ENCODE measurements around the gene TSPEAR.
A peak's percentile ranks its signal among the peaks of the same experiment; 100 is the strongest.

The TSPEAR gene

DNA sequence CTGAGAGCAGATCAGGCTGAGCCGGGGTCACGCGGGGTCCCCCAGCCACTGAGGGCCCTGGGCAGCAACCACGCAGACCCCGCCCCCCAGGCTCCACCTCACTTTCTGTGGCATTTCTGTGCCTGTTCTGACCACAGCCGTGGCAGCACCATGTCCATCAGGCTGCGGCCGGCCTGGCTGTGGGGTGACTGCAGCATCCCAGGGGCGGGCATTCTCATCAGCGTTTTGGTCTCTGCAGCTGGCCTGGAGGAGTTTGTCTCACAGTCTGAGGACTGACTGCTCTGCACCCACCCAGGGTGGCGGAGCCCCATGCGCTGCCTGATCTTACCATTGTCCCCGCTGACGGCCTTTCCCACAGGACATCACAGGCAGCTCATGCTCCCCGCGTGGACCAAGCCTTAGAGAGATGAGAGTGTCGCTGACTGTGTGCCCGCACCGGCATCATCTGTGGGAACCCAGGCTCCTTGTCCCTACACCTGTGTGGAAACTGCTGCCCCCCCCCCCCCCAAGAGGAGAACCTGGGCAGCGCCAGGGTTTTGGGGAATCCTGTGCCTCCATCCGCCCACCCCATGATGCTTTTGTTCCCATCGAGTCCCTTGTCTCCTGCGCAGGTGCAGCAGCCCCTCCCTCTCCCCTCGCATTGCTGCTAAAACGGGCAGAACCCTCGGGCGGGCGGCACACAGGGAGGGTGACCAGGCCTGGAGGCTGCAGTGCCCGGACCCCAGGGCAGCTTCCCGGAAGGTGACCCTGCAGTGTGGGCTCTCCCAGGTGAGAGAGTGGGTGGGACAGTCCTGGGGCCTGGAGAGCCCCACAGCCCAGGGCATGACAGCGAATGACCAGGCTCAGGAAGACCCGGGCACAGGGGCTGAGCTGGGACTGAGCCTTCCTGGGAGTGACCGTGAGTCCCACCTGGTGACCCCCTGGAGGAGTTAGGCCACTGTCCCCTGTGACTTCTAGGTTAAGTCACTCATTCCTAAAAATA lies 173.2 kb downstream of the TSPEAR start:
- no peak for DNase-seq

- DNase-seq = no peak
Measured at GRCh38 chr21:44535963-44536362, 175.4 kb downstream of the TSPEAR start.

DNA sequence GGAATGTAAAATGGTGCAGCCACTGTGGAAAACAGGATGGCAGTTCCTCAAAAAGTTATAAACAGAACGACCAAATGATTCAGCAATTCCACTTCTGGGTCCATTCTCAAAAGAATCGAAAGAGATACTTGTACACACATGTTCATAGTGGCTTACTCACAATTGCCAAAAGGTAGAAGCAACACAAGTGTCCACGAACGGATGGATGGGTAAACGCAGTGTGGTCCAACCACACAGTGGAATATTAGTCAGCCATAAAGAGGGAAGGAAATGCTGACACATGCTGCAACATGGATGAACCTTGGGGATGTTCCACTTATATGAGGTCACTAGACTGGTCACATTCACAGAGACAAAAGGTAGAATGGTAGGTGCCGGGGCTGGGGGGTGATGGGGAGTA lies 176.7 kb downstream of the TSPEAR start:
- DNase-seq = no peak

DNA sequence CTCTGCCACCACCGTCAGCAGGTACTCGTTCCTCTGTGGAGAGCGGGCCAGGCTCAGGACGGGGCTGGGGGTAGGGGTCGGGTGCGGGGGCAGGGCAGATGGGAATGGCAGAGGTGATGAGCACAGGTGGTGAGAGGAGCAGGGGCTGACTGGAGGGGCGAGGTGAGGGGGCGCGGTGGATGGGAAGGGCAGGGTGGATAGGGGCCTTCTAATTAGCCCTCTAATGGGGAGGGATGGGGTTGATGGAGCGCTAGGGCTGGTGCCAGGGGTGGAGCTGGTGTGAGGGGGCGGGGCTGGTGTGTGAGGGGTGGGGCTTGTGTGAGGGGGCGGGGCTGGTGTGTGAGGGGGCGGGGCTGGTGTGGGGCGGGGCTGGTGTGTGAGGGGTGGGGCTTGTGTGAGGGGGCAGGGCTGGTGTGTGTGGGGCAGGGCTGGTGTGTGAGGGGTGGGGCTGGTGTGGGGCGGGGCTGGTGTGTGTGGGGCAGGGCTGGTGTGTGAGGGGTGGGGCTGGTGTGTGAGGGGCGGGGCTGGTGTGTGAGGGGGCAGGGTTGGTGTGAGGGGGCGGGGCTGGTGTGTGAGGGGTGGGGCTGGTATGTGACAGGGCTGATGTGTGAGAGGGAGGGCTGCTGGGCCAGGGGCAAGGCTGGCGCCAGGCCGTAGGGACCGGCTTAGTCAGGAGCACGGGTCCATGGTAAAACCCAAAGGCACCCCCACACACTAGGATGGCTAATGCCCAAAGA lies 177.3 kb downstream of the TSPEAR start:
- DNase-seq = no peak

DNA sequence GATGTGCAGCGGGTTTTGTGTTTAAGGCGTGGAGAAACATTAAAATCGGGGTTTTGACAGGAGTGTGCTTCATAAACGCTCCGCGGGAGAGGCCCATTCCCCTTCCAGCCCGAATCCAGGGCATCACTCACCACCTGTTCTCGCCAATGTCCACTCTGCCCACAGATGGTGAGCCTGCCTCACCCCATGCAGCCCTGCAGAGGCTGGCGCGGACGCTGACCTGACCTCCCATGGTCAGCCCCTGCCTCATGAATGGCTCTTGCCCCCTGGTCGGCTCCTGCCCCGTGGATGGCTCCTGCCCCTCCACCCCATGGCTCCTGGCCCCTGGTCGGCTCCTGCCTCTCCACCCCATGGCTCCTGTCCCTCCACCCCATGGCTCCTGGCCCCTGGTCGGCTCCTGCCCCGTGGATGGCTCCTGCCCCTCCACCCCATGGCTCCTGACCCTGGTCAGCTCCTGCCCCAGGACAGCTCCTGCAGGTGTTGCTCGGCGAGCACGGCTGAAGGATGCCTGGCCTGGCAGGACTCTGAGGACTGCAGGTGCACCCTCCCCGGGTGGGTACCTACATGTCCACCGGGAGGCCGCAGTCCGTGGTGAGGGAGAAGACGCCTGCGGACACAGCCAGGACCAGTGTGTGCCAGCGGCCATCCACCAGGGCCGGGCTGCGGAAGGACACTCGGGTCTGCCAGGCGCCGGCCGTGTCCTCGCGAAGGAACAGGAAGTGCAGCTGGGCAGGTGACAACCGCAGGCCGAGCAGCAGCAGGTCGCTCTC lies 178.1 kb downstream of the TSPEAR start:
- no peak for DNase-seq

GRCh38 chr21:44532712-44533111 lies 178.7 kb downstream of the TSPEAR start:
- no peak for DNase-seq

GRCh38 chr21:44531606-44532564 lies 179.5 kb downstream of the TSPEAR start:
- DNase-seq = peak; percentile 70

GRCh38 chr21:44530903-44531605 lies 180.3 kb downstream of the TSPEAR start:
- no peak for DNase-seq

- DNase-seq = no peak
Measured at GRCh38 chr21:44530221-44530902, 181.0 kb downstream of the TSPEAR start.

GRCh38 chr21:44529503-44530125 lies 181.8 kb downstream of the TSPEAR start:
- DNase-seq = no peak

DNA sequence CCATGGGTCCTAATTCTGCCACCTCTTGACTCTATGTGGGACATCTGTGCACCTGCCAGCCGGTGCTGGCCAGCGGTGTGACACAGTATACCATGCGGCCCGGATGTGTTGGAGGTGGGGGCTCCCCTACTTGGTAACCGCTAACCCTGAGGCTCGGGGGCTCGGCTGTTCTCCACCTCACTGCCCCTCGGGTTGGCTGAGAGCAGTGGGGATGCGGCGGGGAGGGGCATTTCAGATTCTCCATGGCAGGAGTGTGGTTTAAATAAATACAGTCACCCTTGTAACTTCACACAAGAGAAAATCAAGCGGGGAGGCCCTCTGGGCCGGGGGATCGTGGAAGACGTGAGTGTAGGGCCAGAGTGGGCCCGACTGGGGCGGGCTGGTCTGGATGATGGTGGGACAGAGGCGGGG lies 182.4 kb downstream of the TSPEAR start:
- DNase-seq = no peak

DNA sequence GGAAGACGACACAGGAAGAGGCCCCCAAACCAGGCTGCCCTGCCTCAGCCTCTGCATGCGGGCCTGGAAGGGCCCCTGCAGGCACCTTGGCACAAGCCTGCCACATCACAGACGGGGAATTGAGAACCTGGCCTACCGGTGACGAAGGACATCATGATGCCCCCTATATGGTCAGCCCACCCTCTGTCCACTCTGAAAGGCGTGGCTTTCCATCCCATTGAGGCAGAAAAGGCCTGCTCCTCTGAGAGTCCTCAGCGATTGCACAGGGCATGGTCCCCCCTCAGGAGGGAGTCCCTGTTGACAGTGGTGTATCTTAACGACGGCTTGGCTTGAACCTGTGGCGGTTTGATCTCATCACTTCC lies 182.8 kb downstream of the TSPEAR start:
- DNase-seq = no peak

DNA sequence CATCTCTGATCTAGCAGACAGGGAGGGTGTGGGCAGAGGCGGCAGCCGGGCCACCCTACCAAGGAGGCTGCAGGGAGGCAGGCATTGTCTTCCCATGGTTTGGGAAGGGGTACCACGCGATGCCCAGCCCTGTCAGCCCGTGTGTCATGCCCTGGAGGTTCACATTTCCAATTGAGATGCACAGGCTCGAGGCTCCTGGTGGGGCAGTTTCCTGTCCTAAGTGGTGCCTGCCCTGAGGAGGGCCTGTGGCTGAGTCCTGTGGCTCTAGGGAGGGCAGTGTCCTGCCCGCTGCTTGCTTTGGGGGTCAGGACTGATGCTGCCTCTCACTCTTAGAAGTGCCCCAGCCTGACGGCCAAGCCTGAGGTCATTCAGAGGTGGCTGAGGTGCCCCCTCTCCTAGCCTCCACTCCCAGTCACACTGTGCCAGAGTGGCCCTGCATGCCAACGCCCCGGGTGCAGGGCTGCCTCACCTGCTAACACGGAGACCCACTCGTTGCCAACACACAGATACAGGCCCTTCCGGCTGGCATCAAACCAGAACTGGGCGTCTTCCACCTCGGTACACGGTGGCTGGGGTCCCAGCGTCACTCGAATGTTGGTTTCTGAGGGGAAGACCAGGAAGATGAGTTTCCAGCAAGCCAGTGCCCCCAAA lies 183.3 kb downstream of the TSPEAR start:
- DNase-seq = no peak

DNA sequence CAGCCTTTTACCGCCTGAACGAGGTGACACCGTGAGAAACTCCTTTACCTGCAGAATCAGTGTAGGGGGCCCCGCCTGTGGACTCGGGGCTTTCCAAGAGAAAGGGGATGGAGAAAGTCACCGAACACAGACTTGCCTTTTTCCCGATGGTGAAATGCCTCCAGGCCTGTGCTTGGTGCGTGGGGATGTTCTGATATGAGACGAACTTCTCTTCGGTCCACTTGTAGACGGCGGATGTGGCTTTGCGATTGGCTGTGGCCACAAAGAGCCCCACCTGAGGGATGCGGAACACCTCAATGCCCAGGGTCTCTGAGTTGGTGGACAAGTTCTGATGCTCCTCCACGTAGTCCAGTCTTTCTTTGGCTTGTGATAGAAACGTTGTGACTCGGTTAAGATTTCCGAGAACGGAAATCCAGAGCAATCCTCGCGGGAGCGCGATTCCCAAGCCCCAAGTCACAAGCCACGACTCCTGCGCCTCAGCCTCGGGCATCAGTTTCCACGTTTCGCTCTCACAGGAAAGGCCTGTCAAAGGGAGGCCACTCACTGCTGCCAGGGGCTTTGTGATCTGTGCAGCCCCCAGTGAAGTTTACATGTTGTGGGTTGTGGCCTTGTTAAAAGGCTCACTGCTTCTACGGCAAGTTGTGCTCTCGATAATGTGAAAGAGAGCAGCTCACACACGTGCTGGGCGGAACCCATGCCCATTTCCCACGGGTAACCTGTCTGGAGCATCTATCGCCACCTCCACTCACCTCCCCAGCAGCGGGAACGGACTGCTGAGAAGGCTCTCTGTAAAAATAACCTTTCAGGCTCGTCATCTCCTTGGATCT lies 184.0 kb downstream of the TSPEAR start:
- no peak for DNase-seq

DNA sequence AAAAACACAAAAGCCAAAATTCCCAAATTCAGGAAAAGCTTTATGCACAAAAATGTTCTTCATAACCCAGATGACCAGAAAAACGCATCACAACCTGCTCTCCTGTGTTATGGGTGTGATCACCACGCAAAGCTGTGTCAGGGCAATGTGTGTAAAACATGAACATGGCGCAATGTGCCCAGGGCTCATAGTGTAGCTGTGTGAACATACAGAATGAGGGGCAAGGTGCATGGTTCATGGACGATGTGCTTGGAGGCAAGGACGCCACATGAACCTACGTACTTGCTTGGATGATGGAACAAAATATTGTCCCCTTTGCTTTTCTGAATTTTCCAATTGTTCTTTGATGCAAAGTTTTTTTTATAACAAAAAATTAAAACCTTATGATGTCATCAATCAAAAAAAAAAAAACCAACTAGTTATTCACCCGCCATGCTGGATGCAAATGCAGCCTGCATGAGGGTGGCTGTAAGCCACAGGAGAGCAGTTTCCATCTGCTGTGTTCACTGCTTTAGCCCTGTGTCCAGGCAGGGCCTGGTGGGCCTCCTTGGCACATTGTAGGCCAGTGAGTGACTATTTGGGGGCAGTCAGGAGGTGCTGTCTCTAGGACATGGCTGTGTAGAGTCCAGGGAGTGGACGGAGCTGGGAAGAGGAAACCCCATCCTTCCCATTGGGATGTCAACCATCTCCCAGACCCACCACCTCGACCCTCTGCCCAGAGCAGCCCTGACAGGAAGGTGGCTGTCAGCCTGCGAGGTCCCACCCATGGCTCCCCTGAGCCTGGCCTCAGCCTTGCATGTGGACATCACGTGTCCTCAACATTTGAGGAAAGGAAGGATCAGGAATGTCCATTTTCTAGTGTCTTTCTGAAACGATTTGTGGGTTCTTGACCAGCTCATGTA lies 185.0 kb downstream of the TSPEAR start:
- DNase-seq = no peak

DNA sequence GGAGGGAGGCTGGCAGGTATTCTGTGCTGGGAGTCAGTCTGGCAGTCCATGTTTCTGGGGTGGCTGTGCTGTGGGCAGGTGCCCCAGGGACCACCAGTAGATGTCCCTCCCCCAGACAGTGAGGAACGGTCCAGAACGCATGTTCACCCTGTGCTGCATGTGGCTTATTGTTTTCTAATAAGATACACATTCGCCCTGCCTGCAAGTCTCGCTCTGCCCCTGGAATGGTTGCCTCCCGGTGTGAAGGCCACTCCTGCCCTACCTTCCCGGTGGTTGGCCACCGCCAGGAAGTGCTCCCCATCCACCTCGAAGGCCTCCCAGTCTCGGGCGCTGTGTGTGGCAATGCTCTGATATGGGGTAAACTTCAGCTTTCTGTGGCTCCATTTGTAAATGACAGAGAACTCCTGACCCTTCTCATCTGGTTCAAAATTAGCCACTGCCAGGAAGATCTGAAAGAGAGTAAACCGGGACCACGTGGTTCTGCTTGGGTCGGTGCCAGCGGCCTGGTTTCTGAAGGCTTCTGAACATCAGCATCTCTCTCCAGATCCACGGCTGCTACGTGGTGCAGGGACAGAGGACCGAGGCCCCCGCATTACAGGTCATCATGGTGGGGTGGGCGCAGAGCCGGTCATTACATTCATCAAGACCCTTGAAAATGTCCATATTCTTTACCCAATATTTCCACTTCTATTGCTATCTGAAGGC lies 185.8 kb downstream of the TSPEAR start:
- DNase-seq = no peak

All from SHP77 treated with DMSO at 0.1 percent for 48 hours (cell line).